Measurements from ENCODE around the gene TRERF1.

The TRERF1 gene

GRCh38 chr6:42394151-42394550 is 57.6 kb downstream of the TRERF1 start:
- DNase-seq (ENCODE audit: low read depth, low spot score): no peak

- DNase-seq (ENCODE audit: low read depth, low spot score): no peak
Measured at GRCh38 chr6:42393339-42393738, 58.4 kb downstream of the TRERF1 start.

GRCh38 chr6:42392833-42393232 is 58.9 kb downstream of the TRERF1 start:
- DNase-seq (ENCODE audit: low read depth, low spot score): no peak

GRCh38 chr6:42391441-42391840 is 60.3 kb downstream of the TRERF1 start:
- DNase-seq (ENCODE audit: low read depth, low spot score): no peak

GRCh38 chr6:42390228-42390934 is 61.3 kb downstream of the TRERF1 start:
- DNase-seq (ENCODE audit: low read depth, low spot score): no peak

GRCh38 chr6:42389736-42390135 is 62.0 kb downstream of the TRERF1 start:
- no peak for DNase-seq (ENCODE audit: low read depth, low spot score)

- no peak for DNase-seq (ENCODE audit: low read depth, low spot score)
Measured at GRCh38 chr6:42388046-42388445, 63.7 kb downstream of the TRERF1 start.

GRCh38 chr6:42387336-42387735 is 64.4 kb downstream of the TRERF1 start:
- peak; percentile 48 for DNase-seq (ENCODE audit: low read depth, low spot score)

- DNase-seq (ENCODE audit: low read depth, low spot score): no peak
Measured at GRCh38 chr6:42385339-42385738, 66.4 kb downstream of the TRERF1 start.

GRCh38 chr6:42383421-42384205 is 68.1 kb downstream of the TRERF1 start:
- no peak for DNase-seq (ENCODE audit: low read depth, low spot score)

GRCh38 chr6:42381850-42382249 is 69.9 kb downstream of the TRERF1 start:
- no peak for DNase-seq (ENCODE audit: low read depth, low spot score)

GRCh38 chr6:42380228-42380979 is 71.3 kb downstream of the TRERF1 start:
- no peak for DNase-seq (ENCODE audit: low read depth, low spot score)

GRCh38 chr6:42378536-42378935 is 73.2 kb downstream of the TRERF1 start:
- DNase-seq (ENCODE audit: low read depth, low spot score): no peak

- DNase-seq (ENCODE audit: low read depth, low spot score): no peak
Measured at GRCh38 chr6:42378125-42378524, 73.6 kb downstream of the TRERF1 start.

GRCh38 chr6:42375007-42375635 is 76.6 kb downstream of the TRERF1 start:
- no peak for DNase-seq (ENCODE audit: low read depth, low spot score)

GRCh38 chr6:42374018-42374669 is 77.6 kb downstream of the TRERF1 start:
- DNase-seq (ENCODE audit: low read depth, low spot score): no peak

GRCh38 chr6:42372699-42373098 is 79.0 kb downstream of the TRERF1 start:
- no peak for DNase-seq (ENCODE audit: low read depth, low spot score)

GRCh38 chr6:42370323-42370985 is 81.3 kb downstream of the TRERF1 start:
- DNase-seq (ENCODE audit: low read depth, low spot score): no peak

GRCh38 chr6:42369568-42369967 is 82.2 kb downstream of the TRERF1 start:
- DNase-seq (ENCODE audit: low read depth, low spot score): no peak

- no peak for DNase-seq (ENCODE audit: low read depth, low spot score)
Measured at GRCh38 chr6:42368181-42368580, 83.5 kb downstream of the TRERF1 start.
